Stimulated activated CD8-positive, alpha-beta memory T cell treated with anti-CD3 and anti-CD28 coated beads, Interleukin-12 subunit alpha, Interleukin-12 subunit beta, amount 100 ng/mL, for 24 hours (primary cell): Measurements from ENCODE around the gene VWA5B2.

Source experiments
- DNase-seq: peaks from one replicate; pipeline ENCODE4 v3.0.0-alpha.2; 2020; ENCODE audit errors: extremely low read depth

VWA5B2 gene

GRCh38 chr3:184275381-184275701, 46.0 kb downstream of the VWA5B2 start:
- DNase-seq = no peak

DNA sequence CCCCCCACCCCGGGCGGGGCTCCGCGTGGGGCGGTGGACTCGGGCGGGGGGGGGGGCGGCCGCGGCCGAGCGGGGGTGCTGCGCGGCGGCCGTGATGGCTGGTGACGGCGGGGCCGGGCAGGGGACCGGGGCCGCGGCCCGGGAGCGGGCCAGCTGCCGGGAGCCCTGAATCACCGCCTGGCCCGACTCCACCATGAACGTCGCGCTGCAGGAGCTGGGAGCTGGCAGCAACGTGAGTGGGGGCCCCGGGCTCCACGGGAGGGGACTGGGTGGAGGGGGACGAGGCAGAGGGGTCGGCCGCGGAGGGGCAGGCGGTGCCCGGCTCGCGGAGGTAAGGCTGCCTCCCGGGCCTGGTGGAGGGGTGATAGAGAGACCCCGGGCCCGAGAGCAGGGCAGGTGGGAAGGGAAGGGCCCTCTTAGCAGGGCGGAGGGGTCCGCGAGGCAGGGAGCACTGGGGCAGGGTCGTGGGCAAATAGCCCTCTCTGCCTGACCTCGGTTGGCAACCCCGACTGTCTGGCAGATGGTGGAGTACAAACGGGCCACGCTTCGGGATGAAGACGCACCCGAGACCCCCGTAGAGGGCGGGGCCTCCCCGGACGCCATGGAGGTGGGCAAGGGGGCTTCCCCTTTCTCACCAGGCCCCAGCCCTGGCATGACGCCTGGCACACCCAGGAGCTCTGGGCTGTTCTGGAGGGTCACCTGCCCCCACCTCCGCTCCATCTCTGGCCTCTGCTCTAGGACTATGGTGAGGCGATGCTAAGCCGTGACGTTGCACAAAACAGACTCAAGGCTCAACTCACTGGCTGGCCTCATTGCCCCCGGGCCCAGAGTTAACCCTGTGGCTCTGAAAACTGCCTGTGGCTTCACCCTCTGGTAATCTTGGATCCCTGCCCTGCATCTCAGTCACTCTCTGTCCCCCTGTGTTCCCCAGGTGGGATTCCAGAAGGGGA, 46.9 kb downstream of the VWA5B2 start, which contains the start of gene ECE2:
Gene ECE2 (plus strand): TSS at position 62 of the 950 bp plus-strand sequence. CDS start 132 bp downstream, at position 194.
- DNase-seq = no peak

GRCh38 chr3:184277366-184277765, 48.0 kb downstream of the VWA5B2 start:
- DNase-seq = no peak

- DNase-seq = no peak
Observed at GRCh38 chr3:184282941-184283340, 53.6 kb downstream of the VWA5B2 start.

GRCh38 chr3:184283681-184284080, 54.3 kb downstream of the VWA5B2 start:
- DNase-seq = no peak

DNA sequence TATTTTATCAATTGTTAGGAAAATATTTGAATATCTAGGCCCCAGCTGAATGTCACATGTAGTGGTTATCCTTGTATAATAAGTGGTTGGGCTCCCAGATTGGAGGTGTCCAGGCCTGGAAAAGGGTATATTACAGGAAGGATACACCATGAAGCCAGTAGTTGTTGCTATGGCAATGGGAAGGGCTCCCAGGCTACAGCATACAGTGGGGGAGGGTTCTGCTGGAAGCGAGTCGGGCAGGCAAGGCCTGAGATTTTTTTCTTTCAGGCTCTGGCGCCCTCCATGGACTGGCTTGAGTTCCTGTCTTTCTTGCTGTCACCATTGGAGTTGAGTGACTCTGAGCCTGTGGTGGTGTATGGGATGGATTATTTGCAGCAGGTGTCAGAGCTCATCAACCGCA, 55.3 kb downstream of the VWA5B2 start:
- DNase-seq = no peak

- no peak for DNase-seq
Observed at GRCh38 chr3:184289426-184289938, 60.1 kb downstream of the VWA5B2 start.

DNA sequence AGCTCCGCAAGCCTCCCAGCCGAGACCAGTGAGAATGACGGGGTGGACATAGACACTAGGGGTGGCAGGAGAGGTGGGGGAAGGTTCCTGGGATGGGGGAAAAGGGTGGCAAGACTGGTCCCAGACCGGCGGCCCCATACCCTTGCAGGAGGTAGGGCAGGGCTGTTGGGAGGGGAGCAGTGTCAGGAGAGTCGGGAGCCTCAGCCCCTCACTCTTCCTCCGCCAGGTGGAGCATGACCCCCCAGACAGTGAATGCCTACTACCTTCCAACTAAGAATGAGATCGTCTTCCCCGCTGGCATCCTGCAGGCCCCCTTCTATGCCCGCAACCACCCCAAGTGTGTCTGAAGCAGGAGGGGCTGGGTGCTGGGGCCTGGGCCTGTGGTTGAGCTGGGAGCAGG, 60.9 kb downstream of the VWA5B2 start:
- DNase-seq = no peak

- no peak for DNase-seq
Observed at GRCh38 chr3:184291044-184291737, 61.8 kb downstream of the VWA5B2 start.
